ENCODE measurements around the gene ARCN1. TPM values are rescaled to one million over a fixed set of nuclear protein-coding genes. Genes with fewer than 3 reads are reported as not detected.

Gene ARCN1
- total and polyA plus RNA-seq, 11 donors, result 53.1 to 127 (median 99.6) TPM

DNA sequence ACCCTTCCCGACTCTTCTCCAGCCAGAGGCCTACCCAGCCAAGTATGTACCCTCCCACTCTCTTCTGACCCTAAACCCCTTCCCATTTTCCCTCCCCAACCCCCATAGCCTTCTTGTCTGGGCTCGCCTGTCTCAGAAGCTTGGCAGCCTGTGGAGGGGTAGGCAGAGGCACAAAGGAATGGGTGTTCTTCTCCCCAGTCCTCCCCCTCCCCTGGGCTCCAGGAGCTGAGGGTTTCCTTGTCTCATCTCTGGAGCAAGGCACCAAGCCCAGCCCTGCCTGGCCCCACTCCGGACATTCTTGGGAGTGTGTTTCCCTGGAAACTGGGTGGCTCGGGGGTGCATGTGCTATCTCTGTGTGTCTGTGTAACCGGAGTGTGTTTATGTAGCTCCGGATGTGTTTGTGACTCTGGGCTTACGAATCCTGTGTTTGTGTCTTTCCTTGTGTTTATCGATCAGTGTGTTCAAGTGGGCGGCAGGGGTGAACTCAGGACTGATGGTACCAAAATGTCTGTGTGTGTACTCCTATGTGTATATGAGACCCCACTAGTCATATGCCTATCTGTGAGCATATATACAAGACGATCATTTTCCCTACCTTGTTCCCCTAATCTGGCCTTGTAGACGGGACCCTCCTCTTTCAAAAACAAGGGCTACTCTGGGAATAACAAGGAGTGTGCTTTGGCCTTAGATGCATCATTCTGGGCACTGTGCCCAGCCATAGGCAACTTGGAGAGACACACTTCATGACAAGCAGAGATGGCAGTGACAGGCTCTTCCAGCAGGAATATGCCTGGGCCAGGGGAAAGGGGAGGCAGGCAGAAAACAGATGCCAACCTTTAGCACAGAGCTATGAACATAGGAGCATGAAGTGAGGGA, 46.1 kb downstream of the ARCN1 start:
- Histone ChIP-seq H3K36me3 (peaks cover 0 to 68% (median 46%) of the 10 kb centered on the region in 9 donors), H3K9me3 (no peaks in the 10 kb centered on the region), H3K27ac (peak overlapping the region; percentile 82 to 99 (median 91)), H3K4me1 (peaks cover 11 to 92% (median 73%) of the 10 kb centered on the region in 12 donors), H3K27me3 (no peaks in the 10 kb centered on the region), H3K4me3 (peak overlapping the region in 5 of 12 donors; percentile 2 to 12 (median 5))
- WGBS, 4 donors, result 35 to 52% (median 46%) methylated on average over 11 of the region's 11 CpGs
- intact Hi-C loops (cut with DNase I), result loop anchor here in 1 of 10 donors (5.0 kb wide), 1 partner anchor 39 kb away; no protein-coding TSS in a partner anchor
- DNase-seq (peak; percentile 71 to 88 (median 82)), ATAC-seq (peak in 3 of 4 donors; percentile 1 to 23 (median 11))
- TF ChIP-seq, protein P1, sequence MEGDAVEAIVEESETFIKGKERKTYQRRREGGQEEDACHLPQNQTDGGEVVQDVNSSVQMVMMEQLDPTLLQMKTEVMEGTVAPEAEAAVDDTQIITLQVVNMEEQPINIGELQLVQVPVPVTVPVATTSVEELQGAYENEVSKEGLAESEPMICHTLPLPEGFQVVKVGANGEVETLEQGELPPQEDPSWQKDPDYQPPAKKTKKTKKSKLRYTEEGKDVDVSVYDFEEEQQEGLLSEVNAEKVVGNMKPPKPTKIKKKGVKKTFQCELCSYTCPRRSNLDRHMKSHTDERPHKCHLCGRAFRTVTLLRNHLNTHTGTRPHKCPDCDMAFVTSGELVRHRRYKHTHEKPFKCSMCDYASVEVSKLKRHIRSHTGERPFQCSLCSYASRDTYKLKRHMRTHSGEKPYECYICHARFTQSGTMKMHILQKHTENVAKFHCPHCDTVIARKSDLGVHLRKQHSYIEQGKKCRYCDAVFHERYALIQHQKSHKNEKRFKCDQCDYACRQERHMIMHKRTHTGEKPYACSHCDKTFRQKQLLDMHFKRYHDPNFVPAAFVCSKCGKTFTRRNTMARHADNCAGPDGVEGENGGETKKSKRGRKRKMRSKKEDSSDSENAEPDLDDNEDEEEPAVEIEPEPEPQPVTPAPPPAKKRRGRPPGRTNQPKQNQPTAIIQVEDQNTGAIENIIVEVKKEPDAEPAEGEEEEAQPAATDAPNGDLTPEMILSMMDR (IDR thresholded peaks at IDR 0.05), result no peak
- TF ChIP-seq POLR2A (IDR thresholded peaks at IDR 0.05), result no peak

DNA sequence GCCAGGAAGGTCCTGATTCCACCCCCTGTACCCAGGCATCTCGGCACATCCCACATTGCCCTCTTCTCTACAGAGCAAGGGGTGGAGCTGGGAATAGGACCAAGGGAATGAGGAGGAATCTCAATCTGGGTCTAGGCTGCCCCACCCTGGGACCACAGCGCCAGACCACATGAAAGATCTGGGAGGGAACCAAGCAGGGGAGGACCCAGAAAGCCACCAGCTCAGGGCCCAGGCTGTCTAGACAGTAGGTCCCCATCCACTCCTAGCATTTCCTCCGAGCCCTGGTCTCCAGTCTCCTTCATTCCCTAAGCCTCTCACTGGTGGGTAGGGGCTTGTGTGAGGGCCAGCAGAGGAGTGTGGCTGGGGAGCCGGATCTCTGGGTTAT, 46.8 kb downstream of the ARCN1 start:
- peak overlapping the region in 3 of 12 donors; percentile 3 to 11 (median 5) for H3K4me3 ChIP-seq
- H3K36me3 ChIP-seq, result peaks cover 0 to 62% (median 40%) of the 10 kb centered on the region in 9 donors
- DNase-seq, result peak; percentile 62 to 86 (median 72)
- WGBS, 4 donors, result 28 to 45% (median 35%) methylated on average over 3 to 4 of the region's 4 CpGs
- H3K27ac ChIP-seq, result peak overlapping the region; percentile 82 to 99 (median 91)
- TF ChIP-seq POLR2A (IDR thresholded peaks at IDR 0.05), result no peak
- TF ChIP-seq, protein P1 (IDR thresholded peaks at IDR 0.05), result no peak
- H3K4me1 ChIP-seq, result peaks cover 11 to 90% (median 75%) of the 10 kb centered on the region in 12 donors
- no peaks in the 10 kb centered on the region for H3K27me3 ChIP-seq
- peak; percentile 14 to 34 (median 24) for ATAC-seq
- intact Hi-C loops (cut with DNase I), result loop anchor here in 1 of 10 donors (5.0 kb wide), 1 partner anchor 38 kb away; no protein-coding TSS in a partner anchor
- H3K9me3 ChIP-seq, result no peaks in the 10 kb centered on the region

DNA sequence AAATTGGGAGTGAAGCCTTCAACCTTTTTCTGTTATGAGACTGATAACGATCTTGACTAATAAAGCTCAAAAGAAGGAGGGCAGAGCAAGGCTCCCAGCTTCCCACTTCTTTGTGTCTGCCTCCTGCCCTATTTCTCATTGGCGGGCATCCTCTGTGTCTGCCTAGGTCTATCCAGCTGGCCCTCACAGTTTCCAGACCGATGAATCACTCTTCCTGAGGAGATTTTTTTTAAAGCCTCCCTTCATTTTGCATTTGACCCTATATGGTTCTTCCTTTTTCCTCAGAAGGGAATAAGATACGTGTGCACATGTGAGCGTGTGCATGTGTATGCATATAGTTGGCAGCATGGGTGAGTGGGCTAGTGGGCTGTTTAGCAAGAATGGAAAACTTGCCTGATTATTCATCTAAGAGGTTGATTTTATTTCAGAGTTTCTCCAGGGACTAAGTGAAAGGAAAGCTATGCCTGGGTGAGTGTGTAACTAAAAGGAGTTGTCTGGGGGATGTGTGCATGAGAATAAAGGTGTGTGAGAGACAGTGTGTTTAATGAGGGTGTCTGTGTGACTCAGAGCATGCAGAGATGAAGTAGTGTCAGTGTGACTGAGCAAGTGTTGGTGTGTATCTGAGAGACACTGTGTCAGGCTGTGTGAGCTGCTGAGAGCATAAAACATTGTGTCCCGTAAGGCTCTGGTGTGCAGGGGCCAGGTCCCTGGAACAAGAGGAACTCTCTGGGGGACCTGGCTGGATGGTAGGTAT, 47.4 kb downstream of the ARCN1 start:
- ATAC-seq, result peak; percentile 4 to 30 (median 28)
- H3K4me1 ChIP-seq, result peaks cover 11 to 92% (median 76%) of the 10 kb centered on the region in 12 donors
- H3K4me3 ChIP-seq, result no peak overlapping the region

More for the DNA sequence above, 47.4 kb downstream of the ARCN1 start:
- no peaks in the 10 kb centered on the region for H3K9me3 ChIP-seq
- peak; percentile 55 to 82 (median 66) for DNase-seq
- peaks cover 0 to 62% (median 35%) of the 10 kb centered on the region in 9 donors for H3K36me3 ChIP-seq
- intact Hi-C loops (cut with DNase I), result loop anchor here in 3 of 10 donors (5.0 kb wide), 2 partner anchors 38 to 47 kb away; partner anchors contain the start of gene ARCN1 (in 1 of the 3)
- peak overlapping the region; percentile 82 to 99 (median 91) for H3K27ac ChIP-seq
- WGBS, 4 donors, result 40 to 57% (median 48%) methylated on average over 6 of the region's 6 CpGs
- TF ChIP-seq, protein P1 (IDR thresholded peaks at IDR 0.05), result no peak
- TF ChIP-seq POLR2A (IDR thresholded peaks at IDR 0.05), result no peak
- no peaks in the 10 kb centered on the region for H3K27me3 ChIP-seq
